Measurements from ENCODE around the gene FAU. TPM values are rescaled to one million over a fixed set of nuclear protein-coding genes. Genes with fewer than 3 reads are reported as not detected.

FAU gene
- total and polyA plus RNA-seq, 9 of the 15 experiments (the other 6 are each of a cell fraction or from before 2014, with no cell fraction given): 433 to 1,827 (median 942) TPM

- TF ChIP-seq ZNF408 (CRISPR knock-in tag; IDR thresholded peaks at IDR 0.05; ENCODE audit: low read depth) (no peak), GATAD2B (IDR thresholded peaks at IDR 0.05; ENCODE audit: borderline replicate concordance) (no peak), SPI1 (IDR thresholded peaks at IDR 0.05; ENCODE audit: borderline replicate concordance, low read depth, low read length) (peak; percentile 75), SAP30 (IDR thresholded peaks at IDR 0.05; ENCODE audit: borderline replicate concordance, insufficient read depth, low read depth, low read length, poor library complexity, severe bottlenecking) (peak; percentile 53), BRF1 (IDR thresholded peaks at IDR 0.05; ENCODE audit: borderline replicate concordance, extremely low read depth, insufficient read length) (no peak), MNT (conservative IDR thresholded peaks at IDR 0.05) (peak; percentile 75 to 88), PHF21A (IDR thresholded peaks at IDR 0.05; ENCODE audit: borderline replicate concordance, low read depth) (no peak), WHSC1 (IDR thresholded peaks at IDR 0.05; ENCODE audit: low read length) (no peak), FOXA3 (CRISPR knock-in tag; conservative IDR thresholded peaks at IDR 0.05 in 1 of 2, IDR thresholded peaks at IDR 0.05 in 1 of 2) (no peak), CBX1 (IDR thresholded peaks at IDR 0.05; ENCODE audit: low read depth) (peak; percentile 78), ZNF318 (IDR thresholded peaks at IDR 0.05; ENCODE audit: borderline replicate concordance in 1 of 2, low read depth in 1 of 2) (no peak), SETDB1 (IDR thresholded peaks at IDR 0.05; ENCODE audit: low read length) (no peak), RBM34 (IDR thresholded peaks at IDR 0.05; ENCODE audit: borderline replicate concordance, insufficient read depth, low read length) (no peak), YBX1 (IDR thresholded peaks at IDR 0.05) (no peak), ZBTB9 (CRISPR knock-in tag; IDR thresholded peaks at IDR 0.05) (no peak; the same call in 1 of the 2 replicates), NCOA1 (IDR thresholded peaks at IDR 0.05; ENCODE audit: low read depth) (peak; percentile 27; the same call in 1 of the 2 replicates)
Observed at GRCh38 chr11:65121865-65122696, at the start of gene FAU, which contains the start of gene MRPL49 (continued).
